HG02884 (cell line): ENCODE data around the gene CDCP1.

ENCODE experiments used
- ATAC-seq: cut with Tn5 transposase; IDR thresholded peaks from one replicate; pipeline ENCODE4 v1.9.1; 2021; ENCODE audit warnings: mild to moderate bottlenecking, moderate library complexity; ENCODE audit not compliant: unreplicated experiment

CDCP1 gene

DNA sequence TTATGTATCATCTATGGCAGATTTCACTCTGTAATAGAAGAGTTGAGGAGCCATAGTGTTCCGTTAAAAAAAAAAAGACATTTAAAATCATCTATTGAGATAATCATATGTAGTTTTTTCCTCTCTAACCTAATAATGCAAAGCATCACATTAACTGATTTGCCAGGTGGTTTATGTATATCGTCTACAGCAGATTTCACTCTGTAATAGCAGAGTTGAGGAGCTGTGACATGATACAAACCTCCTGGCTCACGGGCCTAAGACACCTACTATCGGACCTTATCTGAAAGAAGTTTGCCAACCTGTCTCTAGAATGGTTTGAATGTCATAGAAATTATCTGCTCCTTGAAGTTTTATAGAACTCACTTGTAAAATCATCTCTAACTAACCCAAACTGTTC, 29.8 kb downstream of the CDCP1 start:
- no peak for ATAC-seq

DNA sequence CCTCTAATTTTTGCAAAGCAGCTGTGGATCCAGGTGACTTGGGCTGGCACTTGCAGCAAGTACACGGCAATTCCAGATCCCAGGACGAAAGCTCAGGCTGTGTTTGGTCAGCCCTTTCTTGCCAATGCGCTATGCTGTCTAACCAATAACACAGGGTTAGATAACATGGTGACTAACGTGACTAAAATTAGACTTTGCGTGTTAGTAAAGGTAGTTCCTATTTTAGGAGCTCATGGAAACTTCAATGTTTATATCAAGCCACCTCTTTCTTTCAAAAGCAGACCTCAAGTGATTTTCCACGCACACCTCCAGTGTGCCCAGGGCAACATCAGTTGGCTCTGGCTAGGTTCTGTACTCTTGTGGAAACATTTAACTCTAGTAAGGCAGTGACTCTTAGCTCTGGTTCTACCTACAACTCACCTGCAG, 32.5 kb downstream of the CDCP1 start:
- no peak for ATAC-seq

DNA sequence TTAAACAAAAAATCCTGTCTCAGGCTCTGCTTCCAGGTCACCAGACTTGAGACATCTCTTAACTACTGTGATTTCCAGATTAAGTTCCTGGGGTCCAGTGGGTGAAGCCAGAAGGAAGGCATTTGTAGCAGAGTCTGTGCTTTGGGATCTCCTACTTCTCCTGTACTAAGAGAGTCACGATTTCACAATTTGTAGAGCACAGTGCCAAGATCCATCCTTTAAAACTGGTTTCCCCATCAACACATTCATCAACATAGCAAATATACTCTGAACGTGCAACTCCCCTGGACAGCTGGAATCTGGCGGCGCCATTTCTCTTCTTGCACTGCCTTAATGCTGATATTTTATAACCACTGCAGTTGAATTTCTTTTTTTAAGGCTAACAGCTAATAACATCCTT, 33.2 kb downstream of the CDCP1 start:
- ATAC-seq, result no peak

DNA sequence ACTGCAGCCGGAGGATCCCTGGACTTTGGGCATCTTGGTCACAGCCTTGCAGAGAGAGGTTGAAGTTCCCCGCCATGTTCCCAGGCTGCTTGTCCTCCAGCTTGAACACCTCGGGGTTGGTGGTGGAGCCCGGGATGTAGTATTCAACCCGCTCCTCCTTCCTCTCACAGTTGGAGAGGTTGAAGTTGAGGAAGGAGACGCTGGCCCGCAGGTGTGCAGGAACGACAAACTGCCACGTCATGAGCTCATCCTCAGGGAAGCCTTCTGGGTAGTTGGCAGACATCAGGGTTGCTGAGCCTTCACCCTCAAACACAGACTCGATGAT, 35.7 kb downstream of the CDCP1 start:
- no peak for ATAC-seq

GRCh38 chr3:45109771-45110508, 36.2 kb downstream of the CDCP1 start:
- ATAC-seq, result no peak

DNA sequence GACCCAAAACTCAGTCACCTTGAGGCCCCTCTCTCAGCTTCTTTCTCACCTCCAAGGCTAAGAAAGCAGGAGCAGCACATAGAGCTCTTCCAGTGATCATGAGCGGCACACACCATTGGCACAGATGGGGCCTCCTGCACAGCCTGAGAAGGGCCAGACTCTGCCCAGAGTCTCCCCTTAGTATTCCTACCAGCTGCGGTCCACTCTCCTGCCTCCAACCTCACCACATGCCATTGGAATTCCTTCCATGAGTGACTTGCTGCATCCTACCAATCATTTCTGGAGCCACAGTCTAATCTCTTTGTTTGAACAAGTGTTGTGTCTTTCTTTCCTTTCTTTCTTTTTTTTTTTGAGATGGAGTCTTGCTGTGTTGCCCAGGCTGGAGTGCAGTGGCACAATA, 39.3 kb downstream of the CDCP1 start:
- ATAC-seq, result no peak

- ATAC-seq, result no peak
Measured at GRCh38 chr3:45105855-45106671, 40.1 kb downstream of the CDCP1 start.

- ATAC-seq, result no peak
Measured at GRCh38 chr3:45104715-45105711, 41.2 kb downstream of the CDCP1 start.

- no peak for ATAC-seq
Measured at GRCh38 chr3:45103753-45104714, 42.1 kb downstream of the CDCP1 start.

DNA sequence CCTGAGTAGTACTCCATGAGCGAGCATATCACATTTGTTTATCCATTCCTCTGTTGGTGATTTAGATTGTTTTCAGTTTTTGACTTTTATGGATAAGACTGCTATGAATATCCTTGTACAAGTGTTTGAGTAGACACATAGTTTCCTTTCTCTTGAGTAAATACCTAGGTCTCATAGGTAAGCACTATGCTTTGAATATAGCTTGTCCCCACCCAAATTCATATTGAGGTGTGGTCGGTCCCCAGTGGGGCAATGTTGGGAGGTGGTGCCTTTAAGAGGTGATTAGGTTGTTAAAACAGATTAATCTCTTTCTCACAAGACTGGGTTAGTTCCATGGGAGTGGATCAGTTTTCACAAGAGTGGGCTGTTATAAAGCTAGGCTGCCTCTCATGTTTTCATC, 42.8 kb downstream of the CDCP1 start:
- ATAC-seq, result no peak

DNA sequence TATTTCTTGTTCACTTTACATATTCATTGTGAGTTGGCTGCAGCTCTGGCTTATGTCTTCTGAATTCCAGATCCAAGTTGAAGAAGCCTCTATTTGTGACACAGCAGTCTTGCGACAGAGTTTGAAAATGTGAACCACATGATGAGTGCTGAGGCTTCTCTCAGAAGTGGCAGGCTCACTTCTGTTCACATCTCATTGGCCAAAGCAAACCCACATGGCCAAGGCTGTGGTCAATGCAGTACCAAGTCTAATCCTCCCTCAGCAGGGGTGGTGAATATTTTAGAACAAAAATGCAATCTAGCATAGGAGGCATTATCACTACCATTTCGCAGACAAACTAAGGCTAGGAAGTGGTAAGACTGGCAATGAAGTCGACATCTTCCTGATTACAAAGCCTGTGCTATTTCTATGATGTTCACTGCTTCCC, 45.2 kb downstream of the CDCP1 start:
- no peak for ATAC-seq

GRCh38 chr3:45098310-45098709, 47.9 kb downstream of the CDCP1 start:
- no peak for ATAC-seq

DNA sequence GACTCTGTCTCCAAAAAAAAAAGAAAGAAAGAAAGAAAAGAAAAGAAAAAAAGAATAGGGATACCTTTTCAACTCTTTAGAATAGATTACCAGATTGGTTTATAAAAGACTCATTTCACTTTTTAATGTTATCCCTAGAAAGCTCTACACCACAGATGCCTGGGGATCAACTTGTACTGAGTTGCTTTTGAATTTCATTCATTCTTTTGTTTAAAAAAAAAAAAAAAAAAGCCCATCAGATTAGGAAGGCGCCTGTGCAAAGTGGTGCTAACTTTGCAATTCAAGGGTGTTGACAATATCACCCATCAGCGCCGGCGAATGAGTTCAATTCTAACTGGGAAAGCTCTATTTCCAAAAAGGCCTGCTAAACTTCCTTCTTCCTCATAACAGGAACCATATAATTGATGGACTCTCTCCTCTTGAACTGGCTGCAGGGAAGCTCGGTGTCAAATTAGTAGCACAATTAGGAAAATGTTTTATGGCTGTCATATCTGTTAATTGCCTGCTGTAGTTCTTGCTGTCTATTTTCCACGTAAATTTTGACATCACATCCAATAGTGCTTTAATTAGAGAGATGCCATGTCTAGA, 48.8 kb downstream of the CDCP1 start:
- ATAC-seq, result no peak

- no peak for ATAC-seq
Measured at GRCh38 chr3:45095916-45096526, 50.2 kb downstream of the CDCP1 start.

DNA sequence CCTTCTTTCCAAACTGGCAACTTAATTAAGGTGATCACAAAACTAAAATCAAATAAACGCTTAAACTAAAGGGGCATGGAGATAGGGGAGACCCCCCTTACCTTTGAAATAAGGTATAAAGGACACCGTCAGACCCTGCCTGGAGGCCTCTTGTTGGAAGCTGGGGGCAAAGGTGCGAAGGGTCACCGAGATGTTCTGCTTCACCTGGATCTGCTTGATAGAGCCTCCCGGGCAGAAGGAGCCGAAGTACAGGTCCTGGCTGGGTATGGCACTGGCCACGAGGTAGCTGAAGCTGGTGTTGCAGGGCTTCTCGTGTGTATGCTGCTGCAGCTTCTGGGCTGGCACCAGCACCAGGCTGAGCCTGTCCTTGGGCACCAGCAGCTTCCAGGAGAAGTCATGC, 53.0 kb downstream of the CDCP1 start:
- no peak for ATAC-seq

- ATAC-seq, result no peak
Measured at GRCh38 chr3:45092132-45093031, 53.8 kb downstream of the CDCP1 start.

DNA sequence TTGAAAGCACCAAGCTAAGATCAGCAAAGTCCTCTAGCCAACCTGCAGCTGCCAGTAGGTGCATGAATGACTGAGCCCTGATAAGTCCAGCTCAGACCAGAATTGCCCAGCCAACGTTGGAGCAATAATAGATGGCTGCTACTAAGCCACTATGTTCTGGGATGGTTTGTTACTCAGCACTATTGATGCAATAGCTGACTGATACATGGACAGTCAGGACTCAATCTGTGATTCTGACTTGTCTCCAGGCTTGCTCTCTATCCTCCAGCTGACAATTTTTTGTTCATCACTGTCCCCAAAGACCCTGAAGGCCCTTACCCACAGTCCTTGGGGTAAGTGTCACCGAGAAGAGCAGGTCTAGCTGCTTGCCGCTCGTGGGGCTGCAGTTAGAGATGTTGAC, 55.3 kb downstream of the CDCP1 start:
- no peak for ATAC-seq
